22Rv1 (cell line): Measurements from ENCODE around the gene CRAMP1.

Source experiments
- H3K27ac ChIP-seq: fragments of 450-650 bp; 2 replicates; pipeline ENCODE4 v1.5.1; 2017
- ZFX ChIP-seq: fragments of 450-650 bp; IDR thresholded peaks from 2 replicates; pipeline ENCODE4 v1.6.1; 2017; ENCODE audit warnings: antibody characterized with exemption, borderline replicate concordance
- TF ChIP-seq, protein P1 (sequence below): fragments of 450-650 bp; IDR thresholded peaks from 2 replicates; pipeline ENCODE4 v1.5.1; 2017; ENCODE audit warnings: mild to moderate bottlenecking

Gene CRAMP1

DNA sequence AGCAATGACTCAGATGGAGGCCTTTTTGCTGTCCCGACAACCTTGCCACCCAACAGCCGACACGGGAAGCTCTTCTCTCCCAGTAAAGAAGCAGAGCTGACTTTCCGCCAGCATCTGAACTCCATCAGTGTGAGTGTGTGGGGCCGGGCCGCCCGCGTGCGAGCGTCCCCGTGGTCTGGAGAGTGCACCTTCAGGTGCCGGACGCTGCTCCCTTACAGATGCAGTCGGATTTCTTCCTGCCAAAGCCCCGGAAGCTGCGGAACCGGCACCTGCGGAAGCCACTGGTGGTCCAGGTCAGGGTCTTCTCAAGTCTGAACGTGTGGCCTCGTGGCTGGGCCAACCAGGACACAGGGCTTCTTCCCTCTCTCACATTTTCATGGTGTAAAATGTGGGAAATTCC lies 50.4 kb downstream of the CRAMP1 start:
- H3K27ac ChIP-seq: no peak overlapping the region
- TF ChIP-seq, protein P1, sequence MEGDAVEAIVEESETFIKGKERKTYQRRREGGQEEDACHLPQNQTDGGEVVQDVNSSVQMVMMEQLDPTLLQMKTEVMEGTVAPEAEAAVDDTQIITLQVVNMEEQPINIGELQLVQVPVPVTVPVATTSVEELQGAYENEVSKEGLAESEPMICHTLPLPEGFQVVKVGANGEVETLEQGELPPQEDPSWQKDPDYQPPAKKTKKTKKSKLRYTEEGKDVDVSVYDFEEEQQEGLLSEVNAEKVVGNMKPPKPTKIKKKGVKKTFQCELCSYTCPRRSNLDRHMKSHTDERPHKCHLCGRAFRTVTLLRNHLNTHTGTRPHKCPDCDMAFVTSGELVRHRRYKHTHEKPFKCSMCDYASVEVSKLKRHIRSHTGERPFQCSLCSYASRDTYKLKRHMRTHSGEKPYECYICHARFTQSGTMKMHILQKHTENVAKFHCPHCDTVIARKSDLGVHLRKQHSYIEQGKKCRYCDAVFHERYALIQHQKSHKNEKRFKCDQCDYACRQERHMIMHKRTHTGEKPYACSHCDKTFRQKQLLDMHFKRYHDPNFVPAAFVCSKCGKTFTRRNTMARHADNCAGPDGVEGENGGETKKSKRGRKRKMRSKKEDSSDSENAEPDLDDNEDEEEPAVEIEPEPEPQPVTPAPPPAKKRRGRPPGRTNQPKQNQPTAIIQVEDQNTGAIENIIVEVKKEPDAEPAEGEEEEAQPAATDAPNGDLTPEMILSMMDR: no peak
- TF ChIP-seq ZFX: no peak

DNA sequence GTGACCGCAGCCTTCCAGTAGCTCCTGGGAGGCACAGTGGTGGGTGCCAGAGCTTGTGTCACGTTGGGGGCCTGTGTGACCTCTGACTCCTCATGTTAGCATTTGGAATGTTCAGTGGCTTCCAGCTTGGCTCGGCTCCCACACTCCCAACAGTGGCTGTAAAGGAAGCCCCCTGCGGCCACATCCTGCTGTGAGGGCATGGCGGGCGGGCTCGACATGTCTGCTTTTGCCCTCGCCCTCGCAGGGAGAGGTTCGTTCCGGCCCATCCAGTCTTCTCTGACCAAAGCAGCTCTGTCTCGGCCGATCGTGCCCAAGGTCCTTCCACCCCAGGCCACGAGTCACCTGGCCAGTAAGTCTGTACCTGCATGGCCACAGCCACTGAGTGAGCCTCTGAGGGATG lies 53.7 kb downstream of the CRAMP1 start:
- TF ChIP-seq, protein P1: no peak
- TF ChIP-seq ZFX: no peak
- H3K27ac ChIP-seq: no peak overlapping the region

DNA sequence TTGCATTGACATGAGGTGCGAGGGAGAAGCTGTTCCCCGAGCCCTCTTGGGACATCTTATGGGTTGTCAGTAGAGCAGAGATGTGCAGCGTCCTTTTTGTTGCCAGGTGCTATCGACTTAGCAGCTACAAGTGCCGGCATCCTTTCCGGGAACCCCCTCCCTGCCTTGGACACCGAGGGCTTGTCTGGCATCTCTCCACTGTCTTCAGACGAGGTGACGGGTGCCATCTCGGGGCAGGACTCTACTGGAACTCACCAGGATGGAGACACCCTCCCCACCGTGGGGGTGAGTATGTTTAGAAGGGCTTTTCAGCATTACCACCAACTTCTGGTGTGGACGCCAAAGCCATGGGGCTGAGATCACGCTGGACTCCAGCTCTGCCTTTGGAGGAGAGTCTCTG lies 54.2 kb downstream of the CRAMP1 start:
- no peak overlapping the region for H3K27ac ChIP-seq

DNA sequence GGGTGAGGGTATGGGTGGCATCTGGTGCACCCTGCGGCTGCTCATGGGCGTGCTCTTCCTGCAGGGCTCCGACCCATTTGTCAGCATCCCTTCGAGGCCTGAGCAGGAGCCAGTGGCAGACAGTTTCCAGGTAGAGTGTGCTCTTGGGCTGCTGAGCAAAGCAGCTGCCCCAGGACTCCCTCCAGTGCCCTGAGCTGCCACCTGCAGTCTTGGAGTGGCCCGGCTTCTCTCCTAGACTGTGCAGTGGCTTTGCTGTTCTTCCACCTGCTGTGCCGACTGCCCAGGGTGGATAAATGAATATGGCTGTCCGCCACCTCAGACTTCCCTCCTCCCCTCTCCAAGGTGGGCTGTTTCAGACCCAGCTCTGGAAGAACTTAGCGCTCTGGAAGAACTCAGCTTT lies 55.1 kb downstream of the CRAMP1 start:
- TF ChIP-seq, protein P1: no peak
- TF ChIP-seq ZFX: no peak
- no peak overlapping the region for H3K27ac ChIP-seq

More for the DNA sequence above, 54.2 kb downstream of the CRAMP1 start:
- TF ChIP-seq, protein P1: no peak
- no peak for TF ChIP-seq ZFX

DNA sequence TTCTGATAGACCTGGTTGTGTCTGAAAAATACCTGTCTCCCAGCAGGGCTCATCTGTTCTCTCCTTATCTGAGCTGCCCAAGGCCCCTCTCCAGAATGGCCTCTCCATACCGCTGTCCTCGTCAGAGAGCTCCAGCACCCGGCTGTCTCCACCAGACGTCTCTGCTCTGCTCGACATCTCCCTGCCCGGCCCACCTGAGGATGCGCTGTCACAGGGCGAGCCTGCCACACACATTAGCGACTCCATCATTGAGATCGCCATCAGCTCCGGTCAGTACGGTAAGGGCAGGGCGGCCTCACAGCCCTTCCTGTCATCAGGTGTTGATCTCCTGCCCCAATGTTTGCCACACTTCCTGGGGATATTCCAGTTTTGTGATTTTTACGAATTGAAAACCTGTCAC lies 55.8 kb downstream of the CRAMP1 start:
- TF ChIP-seq ZFX: no peak
- TF ChIP-seq, protein P1: no peak
- no peak overlapping the region for H3K27ac ChIP-seq

DNA sequence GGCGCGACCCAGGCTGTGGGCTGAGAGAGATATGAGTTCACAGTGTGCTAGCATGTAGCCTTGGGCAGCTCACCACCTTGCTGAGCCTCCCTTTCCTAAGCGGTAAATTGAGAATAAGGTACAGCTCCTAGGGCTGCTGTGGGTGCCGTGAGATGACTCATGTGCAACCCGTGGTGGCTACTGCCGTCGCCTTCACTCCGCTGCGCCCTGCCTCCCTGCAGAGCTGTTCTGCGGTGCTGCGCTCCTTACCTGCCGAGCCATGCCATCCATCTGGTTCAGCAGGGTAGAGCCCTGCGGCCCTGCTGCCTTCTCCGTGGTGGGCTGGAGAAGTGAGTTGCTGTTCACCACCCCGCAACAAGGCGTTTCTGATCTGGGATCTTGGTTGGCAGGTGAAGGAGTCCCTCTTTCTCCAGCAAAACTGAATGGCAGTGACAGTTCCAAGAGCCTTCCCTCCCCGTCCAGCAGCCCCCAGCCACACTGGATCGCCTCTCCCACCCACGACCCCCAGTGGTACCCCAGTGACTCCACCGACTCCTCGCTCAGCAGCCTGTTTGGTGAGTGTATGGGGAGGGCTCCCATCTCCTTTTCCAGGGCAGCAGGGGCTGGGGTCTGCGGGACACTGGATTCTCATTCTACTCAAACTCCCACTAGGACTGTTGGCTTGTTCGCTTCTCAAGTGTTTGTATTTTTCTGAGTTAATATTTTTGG lies 56.6 kb downstream of the CRAMP1 start:
- TF ChIP-seq, protein P1: no peak
- no peak for TF ChIP-seq ZFX
- H3K27ac ChIP-seq: no peak overlapping the region

DNA sequence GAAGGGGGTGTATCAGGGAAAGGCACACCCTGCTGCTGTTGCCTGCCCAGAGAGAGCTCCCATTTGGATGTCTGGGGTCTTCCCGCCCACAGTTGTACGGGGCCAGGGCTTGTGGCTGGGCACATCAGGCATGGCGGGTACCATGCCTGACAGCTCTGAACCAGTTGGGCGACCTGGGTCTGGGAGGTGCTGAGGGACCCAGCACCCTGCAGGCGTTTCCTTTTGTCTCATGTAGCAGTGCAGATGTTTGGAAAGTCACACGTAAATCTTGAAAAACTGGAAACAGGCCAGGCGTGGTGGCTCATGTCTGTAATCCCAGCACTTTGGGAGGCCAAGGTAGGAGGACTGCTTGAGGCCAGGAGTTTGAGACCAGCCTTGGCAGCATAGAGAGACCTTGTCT lies 57.5 kb downstream of the CRAMP1 start:
- TF ChIP-seq, protein P1: no peak
- TF ChIP-seq ZFX: no peak
- H3K27ac ChIP-seq: no peak overlapping the region
